HG03565 (cell line): Measurements from ENCODE around the gene DRG2.

Experiments used
- ATAC-seq: cut with Tn5 transposase; IDR thresholded peaks from one replicate; pipeline ENCODE4 v1.9.1; 2021; ENCODE audit warnings: mild to moderate bottlenecking, moderate library complexity; ENCODE audit not compliant: unreplicated experiment

Gene DRG2

GRCh38 chr17:18111330-18111971 is 23.7 kb downstream of the DRG2 start:
- no peak for ATAC-seq

- ATAC-seq = no peak
Observed at GRCh38 chr17:18115517-18115916, 27.8 kb downstream of the DRG2 start.

- ATAC-seq = no peak
Observed at GRCh38 chr17:18116078-18116477, 28.3 kb downstream of the DRG2 start.

- ATAC-seq = no peak
Observed at GRCh38 chr17:18117533-18117932, 29.8 kb downstream of the DRG2 start.

- ATAC-seq = no peak
Observed at GRCh38 chr17:18117982-18118975, 30.5 kb downstream of the DRG2 start.

- ATAC-seq = no peak
Observed at GRCh38 chr17:18119166-18119745, 31.5 kb downstream of the DRG2 start.

- no peak for ATAC-seq
Observed at GRCh38 chr17:18119938-18120337, 32.2 kb downstream of the DRG2 start.

GRCh38 chr17:18120461-18121017 is 32.8 kb downstream of the DRG2 start:
- ATAC-seq = no peak

- no peak for ATAC-seq
Observed at GRCh38 chr17:18121144-18121910, 33.6 kb downstream of the DRG2 start.

GRCh38 chr17:18122990-18123753 is 35.4 kb downstream of the DRG2 start:
- no peak for ATAC-seq

GRCh38 chr17:18124345-18125126 is 36.8 kb downstream of the DRG2 start:
- ATAC-seq = no peak

GRCh38 chr17:18129041-18129502 is 41.3 kb downstream of the DRG2 start:
- ATAC-seq = no peak

- ATAC-seq = no peak
Observed at GRCh38 chr17:18132711-18133110, 45.0 kb downstream of the DRG2 start.

- ATAC-seq = no peak
Observed at GRCh38 chr17:18136357-18136756, 48.6 kb downstream of the DRG2 start.

GRCh38 chr17:18138065-18138749 is 50.5 kb downstream of the DRG2 start:
- no peak for ATAC-seq

GRCh38 chr17:18139092-18139491 is 51.3 kb downstream of the DRG2 start:
- ATAC-seq = no peak

- ATAC-seq = no peak
Observed at GRCh38 chr17:18139498-18139897, 51.8 kb downstream of the DRG2 start.

- ATAC-seq = no peak
Observed at GRCh38 chr17:18139949-18140348, 52.2 kb downstream of the DRG2 start.
